HUES48 (cell line): ENCODE data around the gene MED25.

ENCODE experiments used
- H3K27ac ChIP-seq: one replicate; pipeline ENCODE4 v1.7.0; 2013; ENCODE audit warnings: low read depth, low read length, inconsistent platforms
- H3K27me3 ChIP-seq: 2 replicates; pipeline ENCODE4 v1.6.1; 2013; ENCODE audit warnings: mild to moderate bottlenecking, low read length; ENCODE audit not compliant: control insufficient read depth, insufficient read depth
- H3K36me3 ChIP-seq: 2 replicates; pipeline ENCODE4 v1.6.1; 2013; ENCODE audit warnings: low read length; ENCODE audit not compliant: control insufficient read depth, insufficient read depth
- H3K4me1 ChIP-seq: 2 replicates; pipeline ENCODE4 v1.6.1; 2013; ENCODE audit warnings: mild to moderate bottlenecking, low read length; ENCODE audit not compliant: control insufficient read depth, insufficient read depth
- H3K4me3 ChIP-seq: 2 replicates; pipeline ENCODE4 v1.5.1; 2013; ENCODE audit warnings: mild to moderate bottlenecking, low read depth, low read length
- H3K9ac ChIP-seq: 2 replicates; pipeline ENCODE4 v1.6.1; 2013; ENCODE audit warnings: mild to moderate bottlenecking, low read depth, low read length, moderate library complexity
- H3K9me3 ChIP-seq: 2 replicates; pipeline ENCODE4 v1.6.1; 2013; ENCODE audit warnings: low read length; ENCODE audit not compliant: control insufficient read depth, insufficient read depth

The MED25 gene

GRCh38 chr19:49799271-49799797, 18.8 kb upstream of the MED25 start:
- no peaks in the 10 kb centered on the region for H3K9me3 ChIP-seq
- peaks cover 67% of the 10 kb centered on the region for H3K36me3 ChIP-seq

GRCh38 chr19:49799798-49800376, 18.2 kb upstream of the MED25 start:
- no peak overlapping the region for H3K27ac ChIP-seq
- no peak overlapping the region for H3K9ac ChIP-seq
- H3K4me1 ChIP-seq = peaks cover 5% of the 10 kb centered on the region
- no peaks in the 10 kb centered on the region for H3K27me3 ChIP-seq
- no peak overlapping the region for H3K4me3 ChIP-seq
- H3K36me3 ChIP-seq = peaks cover 65% of the 10 kb centered on the region
- no peaks in the 10 kb centered on the region for H3K9me3 ChIP-seq

More at GRCh38 chr19:49799271-49799797, 18.8 kb upstream of the MED25 start:
- H3K27me3 ChIP-seq = no peaks in the 10 kb centered on the region
- H3K9ac ChIP-seq = no peak overlapping the region
- H3K27ac ChIP-seq = no peak overlapping the region
- H3K4me3 ChIP-seq = no peak overlapping the region
- H3K4me1 ChIP-seq = peaks cover 5% of the 10 kb centered on the region

- Histone ChIP-seq H3K27me3 (no peaks in the 10 kb centered on the region), H3K36me3 (peaks cover 56% of the 10 kb centered on the region), H3K9me3 (no peaks in the 10 kb centered on the region), H3K4me1 (peaks cover 5% of the 10 kb centered on the region), H3K4me3 (no peak overlapping the region), H3K9ac (no peak overlapping the region), H3K27ac (no peak overlapping the region)
Measured at GRCh38 chr19:49800771-49801170, 17.3 kb upstream of the MED25 start.

GRCh38 chr19:49801401-49801888, 16.6 kb upstream of the MED25 start:
- no peaks in the 10 kb centered on the region for H3K27me3 ChIP-seq
- H3K4me1 ChIP-seq = peaks cover 5% of the 10 kb centered on the region
- H3K9ac ChIP-seq = no peak overlapping the region
- peaks cover 49% of the 10 kb centered on the region for H3K36me3 ChIP-seq
- no peak overlapping the region for H3K27ac ChIP-seq
- no peak overlapping the region for H3K4me3 ChIP-seq
- no peaks in the 10 kb centered on the region for H3K9me3 ChIP-seq

- Histone ChIP-seq H3K9ac (no peak overlapping the region), H3K4me1 (peaks cover 5% of the 10 kb centered on the region), H3K4me3 (peak overlapping the region; percentile 53; the same call in 1 of the 2 replicates), H3K9me3 (no peaks in the 10 kb centered on the region), H3K36me3 (peaks cover 45% of the 10 kb centered on the region), H3K27me3 (no peaks in the 10 kb centered on the region), H3K27ac (no peak overlapping the region)
Measured at GRCh38 chr19:49801966-49802661, 16.0 kb upstream of the MED25 start.

GRCh38 chr19:49802836-49803528, 15.1 kb upstream of the MED25 start:
- Histone ChIP-seq H3K4me3 (no peak overlapping the region; the same call in 1 of the 2 replicates), H3K9ac (no peak overlapping the region), H3K36me3 (peaks cover 43% of the 10 kb centered on the region)

GRCh38 chr19:49803529-49803856, 14.6 kb upstream of the MED25 start:
- H3K9ac ChIP-seq = no peak overlapping the region
- H3K27me3 ChIP-seq = no peaks in the 10 kb centered on the region
- H3K4me1 ChIP-seq = peaks cover 5% of the 10 kb centered on the region
- H3K27ac ChIP-seq = no peak overlapping the region
- no peaks in the 10 kb centered on the region for H3K9me3 ChIP-seq
- peaks cover 38% of the 10 kb centered on the region for H3K36me3 ChIP-seq
- no peak overlapping the region for H3K4me3 ChIP-seq

More at GRCh38 chr19:49802836-49803528, 15.1 kb upstream of the MED25 start:
- Histone ChIP-seq H3K27ac (no peak overlapping the region), H3K27me3 (no peaks in the 10 kb centered on the region), H3K9me3 (no peaks in the 10 kb centered on the region), H3K4me1 (peaks cover 5% of the 10 kb centered on the region)

- peaks cover 12% of the 10 kb centered on the region for H3K4me1 ChIP-seq
Measured at GRCh38 chr19:49805822-49806619, 12.1 kb upstream of the MED25 start.

GRCh38 chr19:49806620-49806959, 11.5 kb upstream of the MED25 start:
- H3K9me3 ChIP-seq = no peaks in the 10 kb centered on the region
- H3K27ac ChIP-seq = no peak overlapping the region
- H3K27me3 ChIP-seq = no peaks in the 10 kb centered on the region
- peaks cover 22% of the 10 kb centered on the region for H3K36me3 ChIP-seq
- no peak overlapping the region for H3K4me3 ChIP-seq
- peaks cover 12% of the 10 kb centered on the region for H3K4me1 ChIP-seq
- no peak overlapping the region for H3K9ac ChIP-seq

More at GRCh38 chr19:49805822-49806619, 12.1 kb upstream of the MED25 start:
- no peak overlapping the region for H3K27ac ChIP-seq
- peaks cover 22% of the 10 kb centered on the region for H3K36me3 ChIP-seq
- no peaks in the 10 kb centered on the region for H3K27me3 ChIP-seq
- H3K4me3 ChIP-seq = no peak overlapping the region
- no peak overlapping the region for H3K9ac ChIP-seq
- no peaks in the 10 kb centered on the region for H3K9me3 ChIP-seq

- Histone ChIP-seq H3K9me3 (no peaks in the 10 kb centered on the region), H3K4me3 (no peak overlapping the region), H3K27me3 (no peaks in the 10 kb centered on the region), H3K9ac (no peak overlapping the region), H3K4me1 (peaks cover 12% of the 10 kb centered on the region), H3K36me3 (peaks cover 22% of the 10 kb centered on the region), H3K27ac (no peak overlapping the region)
Measured at GRCh38 chr19:49807058-49807903, 10.8 kb upstream of the MED25 start.
